Stimulated activated CD4-positive, alpha-beta T cell treated with anti-CD3 and anti-CD28 coated beads, Interleukin-15, amount 100 ng/mL, for 48 hours (primary cell): ENCODE data around the gene L2HGDH.
A peak's percentile ranks its signal among the peaks of the same experiment; 100 is the strongest.

Source experiments
- DNase-seq, 2 donors: peaks; one replicate each; pipeline ENCODE4 v3.0.0-alpha.2; 2020; ENCODE audit warnings: low read depth in 2 of 2

L2HGDH gene

DNA sequence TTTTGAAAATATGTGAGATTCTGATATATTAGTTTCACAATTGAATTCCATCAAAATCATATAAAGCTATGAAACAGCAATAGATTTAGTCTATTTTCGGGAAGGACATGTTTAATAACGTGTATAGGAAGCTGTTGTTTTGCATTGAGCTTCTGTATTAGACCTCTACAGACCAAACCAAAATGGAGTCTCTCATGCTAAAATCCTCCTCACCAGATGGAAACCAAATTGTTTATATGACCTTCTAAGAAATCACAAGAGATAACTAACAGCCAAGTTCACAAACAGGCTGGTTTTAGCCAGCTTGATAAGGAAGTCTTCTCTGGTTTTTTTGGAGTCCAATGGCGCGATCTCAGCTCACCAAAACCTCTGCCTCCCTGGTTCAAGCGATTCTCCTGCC, 23.9 kb downstream of the L2HGDH start:
- DNase-seq, result no peak

DNA sequence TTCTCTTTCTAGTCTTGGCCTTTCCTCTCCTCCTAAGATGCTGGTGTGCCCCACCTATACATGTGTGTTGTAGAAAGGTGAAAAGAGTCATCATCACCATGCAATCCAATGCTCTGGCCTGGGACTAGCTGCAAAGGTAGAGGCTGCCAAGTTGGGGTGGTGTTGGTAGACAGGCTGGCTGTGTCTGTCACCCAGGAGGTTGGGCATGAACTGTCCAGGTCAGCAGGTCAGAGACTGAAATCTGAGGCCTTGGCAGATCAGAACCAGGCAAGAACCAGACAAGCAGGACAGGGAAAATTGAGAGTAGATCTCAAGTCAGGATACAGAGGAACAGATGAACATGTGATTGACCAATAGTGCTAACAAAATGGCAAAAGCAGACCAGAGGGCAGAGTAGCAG, 26.2 kb downstream of the L2HGDH start:
- DNase-seq, result no peak

DNA sequence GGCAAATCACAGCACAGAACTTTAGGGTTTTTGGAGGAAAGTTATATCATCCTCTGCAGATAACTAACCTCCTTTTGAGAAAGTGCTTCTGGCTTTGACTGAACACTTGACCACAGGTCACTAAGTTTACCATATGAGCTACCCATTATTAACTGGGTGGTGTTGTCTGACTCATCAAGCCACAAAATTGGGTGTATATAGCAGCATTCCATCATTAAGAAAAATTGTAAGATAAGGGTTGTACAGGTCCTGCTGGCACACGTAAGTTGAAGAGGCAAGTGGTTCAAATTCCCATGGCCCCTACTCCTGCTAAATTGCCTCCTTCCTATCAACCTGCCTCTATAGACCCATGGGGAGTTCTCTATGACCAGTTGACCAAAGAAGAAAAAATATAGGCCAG, 39.5 kb downstream of the L2HGDH start:
- no peak for DNase-seq

DNA sequence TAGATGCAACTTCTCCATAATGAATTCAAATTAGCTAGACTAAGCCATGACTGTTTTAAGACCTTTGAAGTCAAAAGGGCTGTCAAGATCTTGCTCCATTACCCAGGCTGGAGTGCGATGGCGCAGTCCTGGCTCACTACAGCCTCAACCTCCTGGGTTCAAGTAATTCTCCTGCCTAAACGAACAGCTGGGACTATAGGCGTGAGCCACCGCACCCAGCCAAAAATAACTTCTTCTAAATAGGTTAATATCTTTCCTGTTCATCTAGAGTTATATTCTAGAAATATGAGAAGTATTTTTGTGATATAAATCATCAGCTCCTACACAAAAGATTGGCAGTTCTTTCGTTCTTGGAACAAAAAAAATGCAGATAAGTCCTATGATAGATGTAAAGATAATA, 41.1 kb downstream of the L2HGDH start:
- no peak for DNase-seq

DNA sequence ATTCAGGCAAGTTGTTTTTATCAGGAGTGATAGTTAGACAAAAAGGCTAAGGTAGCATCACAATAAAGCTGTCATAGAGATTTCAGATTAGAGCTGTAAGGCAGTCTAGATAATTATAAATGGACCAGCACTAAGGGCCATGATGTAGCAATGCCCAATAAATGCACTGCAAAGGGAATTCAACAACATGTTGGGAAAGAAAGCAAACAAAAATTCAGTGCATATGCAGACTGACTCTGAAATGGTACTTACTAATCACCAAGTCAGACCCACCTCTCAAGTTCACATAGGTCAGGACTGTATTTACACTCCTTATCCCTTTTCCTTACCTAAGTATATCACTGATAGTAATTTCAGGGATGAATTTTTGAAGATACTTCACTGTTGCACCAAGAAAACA, 47.0 kb downstream of the L2HGDH start:
- no peak for DNase-seq

DNA sequence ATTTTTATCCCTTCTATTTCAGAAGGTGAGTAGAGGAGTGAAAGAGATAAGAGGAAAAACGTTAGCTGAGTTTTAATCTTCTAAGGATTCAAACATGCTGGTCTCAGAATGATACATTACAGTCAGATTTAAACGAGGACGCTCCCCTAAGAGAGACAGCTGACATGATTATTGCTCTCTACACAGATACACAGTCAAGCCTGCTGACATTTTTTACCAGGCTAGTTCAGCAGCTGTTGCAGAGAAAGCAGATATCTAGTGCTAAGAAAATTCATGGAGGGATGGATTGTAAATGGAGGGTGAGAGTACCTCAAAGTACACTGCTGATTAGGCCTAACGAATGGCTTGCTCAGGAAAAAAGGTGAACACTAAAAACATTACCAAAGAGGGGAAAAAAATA, 48.7 kb downstream of the L2HGDH start:
- no peak for DNase-seq

DNA sequence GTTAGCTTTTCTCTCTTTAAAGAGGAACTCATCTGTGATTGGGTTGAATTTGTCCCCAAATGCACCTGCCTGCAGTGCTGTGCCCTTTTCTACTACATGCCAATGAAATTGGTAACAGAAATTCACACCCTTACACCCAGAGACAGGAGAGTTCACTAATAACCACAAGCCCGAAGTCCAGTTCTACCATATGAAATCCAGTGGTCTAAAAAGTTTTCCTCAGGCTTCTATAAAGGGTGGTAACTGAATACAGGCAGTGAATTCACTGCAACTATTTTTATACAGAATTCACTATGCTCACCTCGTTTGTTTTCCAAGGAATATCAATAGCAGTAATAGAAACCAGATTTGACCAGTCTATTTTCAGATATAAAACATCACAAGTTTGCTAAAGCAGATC, 49.2 kb downstream of the L2HGDH start:
- DNase-seq, result no peak

DNA sequence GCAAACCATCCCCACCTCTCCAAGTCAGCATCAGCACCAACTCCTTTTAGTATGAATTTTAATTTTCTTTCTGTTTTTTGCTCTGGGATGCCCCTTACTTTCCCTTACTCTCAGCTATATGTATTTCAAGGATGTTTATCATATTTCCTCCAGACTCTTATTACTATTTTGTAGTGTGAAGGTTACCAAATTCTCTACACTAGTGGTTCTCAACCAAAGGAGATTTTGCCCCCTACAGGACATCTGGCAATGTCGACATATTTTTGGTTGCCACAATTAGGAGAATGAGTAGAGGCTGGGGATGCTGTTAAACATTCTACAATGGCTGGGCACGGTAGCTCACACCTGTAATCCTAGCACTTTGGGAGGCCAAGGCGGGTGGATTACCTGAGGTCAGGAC, 51.5 kb downstream of the L2HGDH start:
- no peak for DNase-seq

DNA sequence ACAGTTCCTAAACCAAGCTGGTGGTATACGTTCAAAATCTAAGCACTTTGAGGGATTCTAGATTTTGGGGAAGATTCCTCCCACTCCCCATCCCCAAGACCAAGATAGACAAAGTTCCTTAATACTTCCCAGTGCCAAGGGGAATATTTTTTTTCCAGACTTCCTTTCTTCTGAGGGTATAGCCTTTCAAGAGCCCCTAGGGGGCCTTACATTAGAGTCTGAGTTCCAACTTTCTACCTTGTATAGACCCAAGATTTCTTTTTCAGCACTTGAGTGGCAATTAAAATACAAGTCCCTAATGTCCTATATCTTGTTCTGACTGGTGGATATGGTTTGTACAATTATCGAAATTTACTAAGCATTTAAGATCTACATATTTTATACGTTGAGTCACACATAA, 52.0 kb downstream of the L2HGDH start:
- no peak for DNase-seq

DNA sequence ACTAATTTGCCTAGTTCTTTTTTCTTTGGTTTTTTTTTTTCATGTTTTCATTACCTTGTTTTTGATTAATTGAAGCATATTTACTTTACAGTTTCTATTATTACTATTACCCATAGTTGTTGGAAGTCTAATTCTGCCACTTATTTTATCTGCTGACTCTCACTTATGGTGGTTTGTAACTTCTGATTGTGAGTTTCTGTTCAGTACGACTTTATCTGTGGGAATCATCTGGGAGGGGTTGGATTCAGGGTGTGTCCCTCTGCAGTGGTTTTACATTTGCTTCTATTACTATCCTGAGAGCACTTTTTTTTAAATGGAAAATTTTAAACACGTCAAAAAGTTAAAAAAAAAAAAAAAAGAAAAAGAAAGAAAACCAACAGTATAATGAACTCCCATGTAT, 54.3 kb downstream of the L2HGDH start:
- no peak for DNase-seq

DNA sequence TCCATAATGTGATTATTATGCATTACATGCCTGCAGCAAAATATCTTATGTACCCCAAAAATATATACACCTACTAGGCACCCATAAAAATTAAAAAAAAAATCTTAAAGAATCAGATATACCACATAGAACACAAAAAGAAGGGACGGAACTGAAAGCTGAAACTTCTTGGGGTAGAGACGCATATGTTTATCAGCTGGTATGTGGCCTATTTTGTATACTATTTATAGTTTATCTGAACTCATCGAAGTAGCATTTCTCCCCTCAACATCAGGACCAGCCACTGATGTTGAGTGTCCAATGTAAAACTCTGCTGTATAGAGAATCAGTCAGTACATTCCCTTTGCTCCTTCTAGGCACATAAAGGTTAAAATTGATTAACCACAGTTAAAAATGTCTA, 57.8 kb downstream of the L2HGDH start:
- DNase-seq, result no peak

DNA sequence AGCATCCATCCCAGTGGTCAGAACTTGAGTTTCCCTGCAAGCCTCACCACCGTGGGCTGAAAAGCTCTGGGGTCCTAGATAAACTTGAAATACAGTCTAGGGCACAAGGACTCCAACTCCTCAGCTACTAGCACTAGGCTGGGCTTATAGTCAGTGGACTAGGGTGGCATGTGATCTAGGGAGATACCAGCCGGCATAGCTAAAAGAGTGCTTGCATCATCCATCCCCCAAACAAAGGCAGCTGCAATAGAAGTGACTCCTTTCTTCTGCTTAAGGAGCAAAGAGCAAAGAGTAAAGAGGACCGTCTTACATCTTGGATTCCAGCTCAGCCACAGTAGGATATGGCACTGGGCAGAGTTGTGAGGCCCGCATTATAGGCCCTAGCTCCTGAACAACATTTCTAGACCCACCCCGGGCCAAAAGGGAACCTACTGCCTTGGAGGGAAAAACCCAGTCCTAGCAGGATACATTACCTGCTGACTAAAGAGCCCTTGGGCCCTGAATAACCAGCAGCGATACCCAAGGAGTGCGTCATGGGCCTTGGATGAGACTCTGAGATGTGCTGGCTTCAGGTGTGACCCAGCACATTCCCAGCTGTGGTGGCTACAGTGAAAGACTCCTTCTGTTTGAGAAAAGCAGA, 62.8 kb downstream of the L2HGDH start:
- no peak for DNase-seq

DNA sequence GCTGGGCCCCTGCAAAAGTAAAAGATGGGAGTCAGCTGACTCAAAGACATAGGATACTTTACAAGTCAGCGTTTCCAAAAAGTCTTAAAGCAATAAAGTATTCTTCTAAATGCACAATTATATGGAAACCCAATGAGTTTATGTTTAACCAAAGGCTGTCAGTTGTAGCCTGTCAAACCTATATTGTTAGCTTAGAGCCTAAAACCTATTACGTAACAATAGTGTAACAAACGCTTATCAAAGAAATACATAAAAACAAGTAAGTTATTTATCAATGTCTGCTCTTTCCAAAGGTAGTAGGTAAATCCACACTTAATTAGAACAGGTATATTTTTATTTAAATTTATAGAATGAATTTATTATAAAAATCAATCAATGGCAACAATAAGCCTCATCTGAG, 64.8 kb downstream of the L2HGDH start:
- DNase-seq, result no peak

DNA sequence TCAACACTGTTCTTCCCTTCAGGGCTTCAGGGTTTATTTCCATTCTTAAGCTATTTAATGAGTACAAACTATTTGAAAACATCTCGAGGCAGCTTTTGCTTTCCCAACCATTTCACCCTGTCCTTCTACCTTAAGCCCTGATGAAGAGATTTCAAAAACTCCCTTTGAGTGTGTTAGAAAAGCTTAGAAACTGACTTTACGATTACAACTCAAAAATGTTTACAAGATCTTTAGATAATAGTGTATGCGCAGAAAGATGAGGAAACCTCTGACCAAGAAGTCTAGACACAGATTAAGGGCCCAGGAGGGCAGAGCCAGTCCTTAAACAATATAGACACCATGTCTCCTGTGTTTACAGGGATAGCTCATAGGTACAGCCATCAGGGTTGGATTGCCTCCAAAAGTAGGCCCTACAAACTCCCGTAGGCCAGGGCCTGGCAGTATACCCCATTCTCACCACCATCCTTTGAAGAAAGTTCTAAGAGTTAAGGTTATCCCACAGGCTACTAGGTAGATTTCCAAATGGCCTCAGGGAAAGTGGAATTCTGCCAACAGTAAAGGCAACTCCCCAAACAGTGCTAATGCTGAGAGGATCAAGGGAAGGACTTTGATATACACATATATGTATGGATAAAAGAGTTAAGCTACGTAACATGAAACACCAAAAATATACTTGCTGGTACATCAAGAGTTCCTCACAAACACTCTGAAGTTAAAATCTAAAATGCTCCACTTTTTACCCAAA, 69.3 kb downstream of the L2HGDH start:
- no peak for DNase-seq

DNA sequence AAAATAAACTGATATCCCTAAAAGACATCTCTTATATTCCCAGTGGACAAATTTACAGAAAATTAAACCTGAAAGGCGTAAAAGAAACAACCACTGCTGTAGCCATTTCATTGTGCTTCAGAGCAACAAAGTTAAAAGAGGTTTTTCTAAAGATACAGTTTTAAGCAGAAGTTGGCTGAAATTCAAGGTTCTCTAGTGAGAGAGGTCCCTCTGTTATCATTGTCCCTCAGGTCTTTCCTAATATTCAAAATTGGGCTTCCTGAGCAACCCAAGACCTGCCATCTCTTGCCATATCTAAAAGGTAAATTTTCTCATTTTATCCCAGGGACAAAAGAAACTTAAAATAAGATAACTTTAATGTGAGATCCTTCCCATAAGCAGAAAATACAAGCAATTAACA, 69.9 kb downstream of the L2HGDH start:
- no peak for DNase-seq

DNA sequence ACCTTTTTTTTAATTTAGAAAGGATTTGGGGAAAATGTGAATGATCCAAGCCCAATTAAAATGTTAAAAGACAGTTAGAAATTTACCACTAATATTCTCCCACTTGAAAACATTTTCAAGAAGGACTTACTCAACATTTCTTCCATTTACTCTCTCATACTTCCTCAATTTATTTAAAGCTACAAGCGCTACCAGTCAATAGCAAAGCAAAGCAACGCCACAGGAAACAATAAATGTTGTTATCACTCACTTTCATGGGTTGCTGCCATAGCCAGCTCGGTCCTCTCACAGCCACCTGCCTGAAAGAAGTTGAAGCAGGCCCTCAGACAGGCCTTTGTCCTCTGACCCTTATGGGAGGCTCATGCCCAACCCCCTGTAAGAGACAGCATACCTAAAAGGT, 74.6 kb downstream of the L2HGDH start:
- DNase-seq, result no peak

DNA sequence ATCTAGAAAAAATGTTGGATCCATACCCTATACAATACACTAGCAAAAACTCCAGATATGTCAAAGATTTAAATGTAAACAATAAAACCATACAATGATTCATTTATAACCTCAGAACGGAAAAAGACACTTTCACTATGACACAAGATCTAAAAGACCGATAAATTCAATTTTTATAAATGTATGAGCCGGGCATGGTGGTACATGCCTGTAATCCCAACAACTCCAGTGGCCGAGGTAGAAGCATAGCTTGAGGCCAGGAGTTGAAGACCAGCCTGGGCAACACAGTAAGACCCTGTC, 78.1 kb downstream of the L2HGDH start:
- DNase-seq, result no peak

DNA sequence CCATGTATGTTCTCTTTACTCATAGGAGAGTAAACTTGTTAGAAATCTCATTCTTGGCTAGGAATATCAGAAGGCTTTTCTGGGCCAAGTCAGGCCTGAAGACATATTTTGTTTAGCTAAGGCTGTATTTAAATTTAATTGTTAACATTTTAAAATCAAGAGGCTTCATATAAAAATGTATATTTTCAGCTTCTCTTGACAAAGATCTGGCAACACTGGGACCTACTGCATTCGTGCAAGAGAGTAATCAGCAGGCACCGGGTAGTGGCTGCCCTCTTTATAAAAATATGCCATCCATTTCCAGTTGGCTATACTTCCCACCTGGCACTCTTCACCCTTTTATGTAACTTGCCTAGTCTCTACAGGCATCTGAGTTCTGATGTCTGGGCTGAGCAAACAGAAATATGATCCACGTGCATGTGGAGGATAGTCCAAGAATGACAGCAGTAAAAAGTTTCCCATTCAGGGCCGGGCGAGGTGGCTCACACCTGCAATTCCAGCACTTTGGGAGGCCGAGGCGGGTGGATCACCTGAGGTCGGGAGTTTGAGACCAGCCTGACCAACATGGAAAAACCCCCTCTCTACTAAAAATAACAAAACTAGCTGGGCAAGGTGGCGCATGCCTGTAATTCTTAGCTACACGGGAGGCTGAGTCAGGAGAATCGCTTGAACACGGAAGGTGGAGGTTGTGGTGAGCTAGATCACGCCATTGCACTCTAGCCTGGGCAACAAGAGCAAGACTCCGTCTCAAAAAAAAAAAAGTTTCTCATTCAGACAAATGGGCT, 78.7 kb downstream of the L2HGDH start:
- peak; percentile 7 to 14 for DNase-seq

DNA sequence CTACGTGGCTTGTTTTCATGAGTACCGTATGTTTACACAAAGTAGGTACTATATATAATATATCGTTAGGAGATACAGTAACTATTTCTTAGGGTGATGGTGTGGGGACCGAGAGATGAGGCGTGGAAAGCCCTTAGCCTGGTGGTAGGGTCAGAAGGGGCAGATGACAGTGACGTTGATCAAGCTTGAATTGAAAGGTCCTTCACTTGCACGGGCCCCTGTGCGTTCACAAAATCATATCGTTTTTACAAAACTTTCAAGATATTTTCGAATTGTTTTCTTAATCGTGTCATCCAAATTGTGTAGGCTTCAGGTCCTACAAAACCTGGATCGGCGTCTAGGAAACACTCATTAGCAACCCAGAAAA, 79.8 kb downstream of the L2HGDH start:
- DNase-seq, result no peak

DNA sequence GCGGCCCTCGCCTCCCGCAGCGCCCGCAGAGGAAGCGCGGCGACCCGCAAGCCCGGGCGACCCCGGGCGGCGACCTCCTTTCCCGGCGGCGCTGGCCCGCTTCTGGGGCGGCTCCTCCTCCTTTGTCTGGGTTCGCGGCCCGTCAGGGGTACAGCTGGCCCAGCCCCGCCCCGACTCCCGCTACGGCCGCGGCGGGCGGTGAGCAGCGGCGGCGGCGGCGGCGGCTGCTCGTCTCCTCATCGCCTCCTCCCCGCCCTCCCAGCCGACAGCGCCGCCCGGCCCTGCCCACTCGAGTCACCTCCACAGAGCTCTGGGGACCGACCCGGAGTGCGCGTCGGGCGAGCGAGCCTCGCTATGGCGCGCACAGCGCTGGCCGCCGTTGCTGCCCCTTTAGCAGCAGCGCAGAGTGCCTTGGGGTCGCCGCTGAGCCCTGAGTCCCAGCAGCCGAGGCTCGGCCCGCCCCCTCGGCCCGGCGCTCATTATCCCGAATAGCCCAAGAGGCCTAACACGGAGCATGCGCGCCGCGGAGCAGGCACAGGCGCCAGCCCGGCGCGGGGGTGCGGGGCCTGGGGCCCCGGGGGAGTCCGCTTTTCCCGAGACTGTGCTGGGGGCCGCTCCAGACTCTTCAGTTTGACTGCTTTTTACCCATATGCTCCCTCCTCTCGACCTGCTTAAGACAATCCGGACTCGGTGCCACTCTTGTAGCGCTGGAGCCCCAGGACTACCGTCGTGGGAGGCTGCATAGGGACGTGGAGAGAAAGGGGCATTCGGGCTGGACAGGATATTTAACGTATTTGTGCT, 80.4 kb downstream of the L2HGDH start, which contains the start of gene SOS2:
TSS of gene SOS2 (minus strand) at position 104 of the 801 bp plus-strand sequence. CDS start 295 bp downstream, outside the sequence.
- peak; percentile 62 to 69 for DNase-seq

DNA sequence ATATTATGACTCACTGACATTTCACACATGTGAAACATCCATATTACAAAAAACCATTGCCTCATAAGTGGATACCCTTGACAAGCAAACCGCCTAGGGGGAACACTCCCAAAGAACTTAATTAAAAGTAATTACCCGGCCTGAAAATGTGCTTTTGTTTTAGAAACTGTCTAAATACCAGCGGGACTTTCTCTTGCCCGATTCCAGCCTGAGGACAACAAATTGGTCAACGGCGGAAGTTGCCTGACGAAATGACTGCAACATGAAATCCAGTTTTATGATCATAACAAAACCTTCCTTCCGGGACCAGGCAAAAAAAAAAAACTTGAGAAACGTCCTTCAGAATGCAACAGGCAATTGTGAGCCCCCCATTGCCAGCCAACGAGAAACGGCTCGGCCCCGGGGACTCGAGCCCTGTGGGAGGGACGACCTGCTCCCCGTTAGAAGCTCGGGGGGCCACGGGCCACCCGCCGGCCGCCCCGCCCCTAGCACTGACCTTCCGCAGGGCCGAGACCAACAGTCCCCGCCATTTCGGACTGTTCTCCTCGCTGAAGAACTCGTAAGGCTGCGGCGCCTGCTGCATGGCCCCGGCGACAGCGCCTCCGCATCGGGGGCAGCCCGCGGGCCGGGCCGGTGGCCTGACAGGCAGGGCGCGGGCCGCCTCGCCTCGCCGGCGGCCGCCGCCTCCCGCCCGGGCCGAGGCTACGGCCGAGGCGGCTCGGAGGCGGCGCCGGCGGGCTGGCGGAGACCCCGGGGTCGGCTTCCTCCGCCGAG, 81.1 kb downstream of the L2HGDH start:
- peak; percentile 13 to 14 for DNase-seq

DNA sequence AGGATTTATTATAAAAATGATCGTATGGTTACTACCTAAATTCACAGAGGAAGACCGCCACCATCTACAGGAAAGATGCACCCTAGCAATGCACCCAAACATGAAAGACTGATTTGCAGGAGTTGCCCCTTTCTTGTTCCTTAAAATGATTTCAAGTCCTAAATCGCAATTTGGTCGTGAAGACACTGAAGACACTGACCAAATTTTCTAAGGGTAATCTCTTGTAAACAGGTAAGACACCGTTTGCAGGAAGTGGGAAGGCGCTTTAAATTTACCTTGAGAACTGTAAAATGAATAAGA, 81.7 kb downstream of the L2HGDH start:
- DNase-seq, result no peak
